Measurements from ENCODE around the gene PSMA6. TPM values are rescaled to one million over a fixed set of nuclear protein-coding genes. Genes with fewer than 3 reads are reported as not detected.
"Not testable (repeated sequence)": the region's sequence is repeated elsewhere in the genome, so short reads cannot be mapped to it uniquely, and the experiment has no call there.

Gene PSMA6
- total and polyA plus RNA-seq, 5 donors from 2014 or later, result 132 to 480 (median 347) TPM

GRCh38 chr14:35355981-35356841 lies 64.0 kb downstream of the PSMA6 start:
- H3K36me3 ChIP-seq (ENCODE audit: control insufficient read depth, insufficient read depth, low read length), result no peaks in the 10 kb centered on the region
- H3K4me3 ChIP-seq (ENCODE audit: low read depth, low read length), result no peak overlapping the region
- Mint-ChIP-seq H3K9me3 (no peaks in the 10 kb centered on the region), H3K4me3 (no peak overlapping the region), H3K36me3 (no peaks in the 10 kb centered on the region), H3K4me1 (peaks cover 0 to 20% (median 8%) of the 10 kb centered on the region in 4 donors), H3K27ac (peak overlapping the region; percentile 17 to 52 (median 22)), H3K27me3 (no peaks in the 10 kb centered on the region)
- no peaks in the 10 kb centered on the region for H3K4me1 ChIP-seq (ENCODE audit: control insufficient read depth, insufficient read depth, low read length, poor library complexity, severe bottlenecking)
- no peaks in the 10 kb centered on the region for H3K27me3 ChIP-seq (ENCODE audit: control insufficient read depth, insufficient read depth, low read length)
- no peak overlapping the region for H3K27ac ChIP-seq (ENCODE audit: insufficient read depth, low read length, poor library complexity, severe bottlenecking)
- no peaks in the 10 kb centered on the region for H3K9me3 ChIP-seq (ENCODE audit: control insufficient read depth in 2 of 2, low read length in 2 of 2)
- ATAC-seq (ENCODE audit: low read depth in 2 of 2), result peak; percentile 46 to 53
- peak in 1 of 3 donors; percentile 44 for DNase-seq

DNA sequence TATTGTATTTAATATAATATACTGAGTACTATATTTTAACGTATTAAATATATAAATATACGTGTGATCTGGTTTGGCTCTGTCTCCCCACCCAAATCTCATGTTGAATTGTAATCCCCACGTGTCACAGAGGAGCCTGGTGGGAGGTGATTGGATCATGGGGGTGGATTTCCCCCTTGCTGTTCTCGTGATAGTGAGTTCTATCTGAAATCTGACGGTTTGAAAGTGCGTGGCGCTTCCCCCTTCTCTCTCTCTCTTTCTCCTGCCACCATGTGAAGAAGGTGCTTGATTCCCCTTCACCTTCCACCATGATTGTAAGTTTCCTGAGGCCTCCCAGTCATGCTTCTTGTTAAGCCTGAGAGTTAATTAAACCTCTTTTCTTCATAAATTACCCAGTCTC lies 67.5 kb downstream of the PSMA6 start:
- not testable (repeated sequence) for H3K27me3 Mint-ChIP-seq; H3K27ac ChIP-seq (ENCODE audit: insufficient read depth, low read length, poor library complexity, severe bottlenecking); H3K27me3 ChIP-seq (ENCODE audit: control insufficient read depth, insufficient read depth, low read length); H3K4me3 ChIP-seq (ENCODE audit: low read depth, low read length); H3K9me3 ChIP-seq (ENCODE audit: control insufficient read depth in 2 of 2, low read length in 2 of 2); H3K36me3 Mint-ChIP-seq; H3K9me3 Mint-ChIP-seq; ATAC-seq (ENCODE audit: low read depth in 2 of 2); H3K4me1 ChIP-seq (ENCODE audit: control insufficient read depth, insufficient read depth, low read length, poor library complexity, severe bottlenecking); H3K36me3 ChIP-seq (ENCODE audit: control insufficient read depth, insufficient read depth, low read length); DNase-seq; H3K4me3 Mint-ChIP-seq
- Mint-ChIP-seq H3K4me1 (peaks cover 0 to 11% (median 8%) of the 10 kb centered on the region in 4 donors), H3K27ac (peak overlapping the region in 1 of 3 donors; percentile 37)

DNA sequence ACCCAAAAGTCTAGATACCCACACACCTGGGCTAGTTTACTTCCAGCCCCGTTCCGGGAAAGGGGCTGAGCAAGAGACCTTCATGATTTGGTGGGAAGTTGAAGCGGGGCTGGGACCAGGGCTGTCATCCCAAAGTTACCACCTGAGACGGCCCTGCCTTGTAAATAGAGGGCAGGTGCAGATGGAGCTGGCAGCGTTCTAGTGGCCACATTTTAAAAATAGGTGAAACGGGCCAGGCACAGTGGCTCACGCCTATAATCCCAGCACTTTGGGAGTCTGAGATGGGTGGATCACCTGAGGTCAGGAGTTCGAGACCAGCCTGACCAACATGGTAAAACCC lies 68.9 kb downstream of the PSMA6 start:
- no peak overlapping the region for H3K27ac Mint-ChIP-seq
- H3K9me3 ChIP-seq (ENCODE audit: control insufficient read depth in 2 of 2, low read length in 2 of 2), result no peaks in the 10 kb centered on the region
- no peak overlapping the region for H3K4me3 Mint-ChIP-seq
- H3K36me3 ChIP-seq (ENCODE audit: control insufficient read depth, insufficient read depth, low read length), result no peaks in the 10 kb centered on the region
- no peaks in the 10 kb centered on the region for H3K27me3 ChIP-seq (ENCODE audit: control insufficient read depth, insufficient read depth, low read length)
- no peaks in the 10 kb centered on the region for H3K27me3 Mint-ChIP-seq
- DNase-seq, result no peak
- no peaks in the 10 kb centered on the region for H3K4me1 ChIP-seq (ENCODE audit: control insufficient read depth, insufficient read depth, low read length, poor library complexity, severe bottlenecking)
- H3K4me3 ChIP-seq (ENCODE audit: low read depth, low read length), result no peak overlapping the region
- no peaks in the 10 kb centered on the region for H3K36me3 Mint-ChIP-seq
- ATAC-seq (ENCODE audit: low read depth in 2 of 2), result no peak
- peaks cover 0 to 1% (median 0%) of the 10 kb centered on the region in 7 donors for H3K9me3 Mint-ChIP-seq
- H3K27ac ChIP-seq (ENCODE audit: insufficient read depth, low read length, poor library complexity, severe bottlenecking), result no peak overlapping the region
- peaks cover 0 to 11% (median 4%) of the 10 kb centered on the region in 4 donors for H3K4me1 Mint-ChIP-seq

DNA sequence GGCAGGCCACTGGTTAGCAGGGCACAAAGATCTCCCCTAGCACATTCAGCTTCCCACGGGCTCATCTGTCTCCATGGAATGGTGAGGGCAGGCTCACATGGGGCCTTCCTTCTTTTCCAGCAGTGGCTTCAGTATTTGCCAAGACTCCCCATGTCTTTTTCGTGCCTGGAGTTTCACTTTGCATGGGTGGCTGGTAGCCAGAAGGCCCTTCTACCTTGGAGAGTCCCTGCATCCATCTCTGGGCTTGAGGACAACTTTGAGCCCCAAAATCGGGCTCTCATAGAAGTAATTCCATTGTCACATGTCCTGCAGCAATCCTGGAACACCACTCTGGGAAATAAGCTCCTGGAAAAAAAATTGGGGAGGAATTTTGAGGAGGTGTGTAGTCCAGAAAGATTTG lies 70.3 kb downstream of the PSMA6 start:
- no peak overlapping the region for H3K4me3 Mint-ChIP-seq
- Histone ChIP-seq H3K36me3 (ENCODE audit: control insufficient read depth, insufficient read depth, low read length) (no peaks in the 10 kb centered on the region), H3K4me1 (ENCODE audit: control insufficient read depth, insufficient read depth, low read length, poor library complexity, severe bottlenecking) (no peaks in the 10 kb centered on the region), H3K4me3 (ENCODE audit: low read depth, low read length) (no peak overlapping the region), H3K27me3 (ENCODE audit: control insufficient read depth, insufficient read depth, low read length) (no peaks in the 10 kb centered on the region), H3K27ac (ENCODE audit: insufficient read depth, low read length, poor library complexity, severe bottlenecking) (no peak overlapping the region), H3K9me3 (ENCODE audit: control insufficient read depth in 2 of 2, low read length in 2 of 2) (no peaks in the 10 kb centered on the region)
- DNase-seq (no peak), ATAC-seq (ENCODE audit: low read depth in 2 of 2) (no peak)
- H3K36me3 Mint-ChIP-seq, result no peaks in the 10 kb centered on the region
- no peaks in the 10 kb centered on the region for H3K27me3 Mint-ChIP-seq
- H3K27ac Mint-ChIP-seq, result no peak overlapping the region
- peaks cover 0 to 11% (median 3%) of the 10 kb centered on the region in 4 donors for H3K4me1 Mint-ChIP-seq
- H3K9me3 Mint-ChIP-seq, result peaks cover 0 to 1% (median 0%) of the 10 kb centered on the region in 7 donors

GRCh38 chr14:35362911-35363374 lies 70.8 kb downstream of the PSMA6 start:
- H3K27me3 Mint-ChIP-seq, result no peaks in the 10 kb centered on the region
- H3K27ac Mint-ChIP-seq, result no peak overlapping the region
- H3K9me3 Mint-ChIP-seq, result peaks cover 0 to 1% (median 0%) of the 10 kb centered on the region in 7 donors
- Histone ChIP-seq H3K4me1 (ENCODE audit: control insufficient read depth, insufficient read depth, low read length, poor library complexity, severe bottlenecking) (peaks cover 3% of the 10 kb centered on the region), H3K9me3 (ENCODE audit: control insufficient read depth in 2 of 2, low read length in 2 of 2) (no peaks in the 10 kb centered on the region), H3K27ac (ENCODE audit: insufficient read depth, low read length, poor library complexity, severe bottlenecking) (no peak overlapping the region), H3K4me3 (ENCODE audit: low read depth, low read length) (no peak overlapping the region), H3K27me3 (ENCODE audit: control insufficient read depth, insufficient read depth, low read length) (no peaks in the 10 kb centered on the region), H3K36me3 (ENCODE audit: control insufficient read depth, insufficient read depth, low read length) (no peaks in the 10 kb centered on the region)
- no peaks in the 10 kb centered on the region for H3K36me3 Mint-ChIP-seq
- DNase-seq, result no peak
- ATAC-seq (ENCODE audit: low read depth in 2 of 2), result no peak
- no peak overlapping the region for H3K4me3 Mint-ChIP-seq
- H3K4me1 Mint-ChIP-seq, result peaks cover 0 to 16% (median 3%) of the 10 kb centered on the region in 4 donors

GRCh38 chr14:35365130-35366055 lies 73.2 kb downstream of the PSMA6 start:
- H3K4me3 ChIP-seq (ENCODE audit: low read depth, low read length), result no peak overlapping the region
- no peaks in the 10 kb centered on the region for H3K36me3 ChIP-seq (ENCODE audit: control insufficient read depth, insufficient read depth, low read length)
- H3K4me1 ChIP-seq (ENCODE audit: control insufficient read depth, insufficient read depth, low read length, poor library complexity, severe bottlenecking), result peaks cover 9% of the 10 kb centered on the region
- H3K27me3 ChIP-seq (ENCODE audit: control insufficient read depth, insufficient read depth, low read length), result no peaks in the 10 kb centered on the region
- no peak overlapping the region for H3K4me3 Mint-ChIP-seq
- peak in 1 of 3 donors; percentile 62 for DNase-seq
- no peak overlapping the region for H3K27ac ChIP-seq (ENCODE audit: insufficient read depth, low read length, poor library complexity, severe bottlenecking)
- H3K36me3 Mint-ChIP-seq, result no peaks in the 10 kb centered on the region
- ATAC-seq (ENCODE audit: low read depth in 2 of 2), result peak; percentile 80 to 81
- H3K4me1 Mint-ChIP-seq, result peaks cover 0 to 26% (median 5%) of the 10 kb centered on the region in 4 donors
- H3K27me3 Mint-ChIP-seq, result no peaks in the 10 kb centered on the region
- peaks cover 0 to 1% (median 0%) of the 10 kb centered on the region in 7 donors for H3K9me3 Mint-ChIP-seq
- peak overlapping the region; percentile 9 to 17 (median 15) for H3K27ac Mint-ChIP-seq
- H3K9me3 ChIP-seq (ENCODE audit: control insufficient read depth in 2 of 2, low read length in 2 of 2), result no peaks in the 10 kb centered on the region

DNA sequence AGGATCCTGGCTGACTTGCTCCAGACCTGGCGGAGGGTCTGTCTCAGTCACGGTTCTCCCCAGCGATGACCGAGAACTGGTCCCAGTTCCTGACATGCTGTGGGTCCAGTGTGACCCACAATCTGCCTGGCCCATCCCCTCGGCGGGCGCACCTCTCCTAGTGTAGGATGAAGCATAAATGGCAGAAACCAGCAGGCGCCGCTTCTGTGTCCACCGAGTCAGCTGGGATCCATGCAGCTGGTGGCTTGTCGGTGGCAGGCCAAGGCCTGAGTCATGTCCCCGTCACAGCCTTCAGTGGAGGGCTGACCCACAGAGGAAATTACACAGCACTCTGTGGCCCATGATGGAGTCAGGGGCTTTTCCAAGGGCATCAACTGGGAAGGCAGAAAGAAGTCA lies 73.9 kb downstream of the PSMA6 start:
- Mint-ChIP-seq H3K27me3 (no peaks in the 10 kb centered on the region), H3K9me3 (peaks cover 0 to 5% (median 2%) of the 10 kb centered on the region in 7 donors), H3K4me1 (peaks cover 0 to 26% (median 5%) of the 10 kb centered on the region in 4 donors), H3K27ac (no peak overlapping the region), H3K36me3 (no peaks in the 10 kb centered on the region), H3K4me3 (no peak overlapping the region)
- Histone ChIP-seq H3K4me3 (ENCODE audit: low read depth, low read length) (no peak overlapping the region), H3K9me3 (ENCODE audit: control insufficient read depth in 2 of 2, low read length in 2 of 2) (peaks cover 0 to 3% of the 10 kb centered on the region in 2 experiments), H3K36me3 (ENCODE audit: control insufficient read depth, insufficient read depth, low read length) (no peaks in the 10 kb centered on the region), H3K27me3 (ENCODE audit: control insufficient read depth, insufficient read depth, low read length) (no peaks in the 10 kb centered on the region), H3K27ac (ENCODE audit: insufficient read depth, low read length, poor library complexity, severe bottlenecking) (no peak overlapping the region), H3K4me1 (ENCODE audit: control insufficient read depth, insufficient read depth, low read length, poor library complexity, severe bottlenecking) (peaks cover 9% of the 10 kb centered on the region)
- ATAC-seq (ENCODE audit: low read depth in 2 of 2) (no peak), DNase-seq (no peak)
